NB4 (cell line): ENCODE results near the gene NCAM1.

ENCODE experiments used
- CTCF ChIP-seq: IDR thresholded peaks from one replicate; pipeline ENCODE4 v1.5.1; 2012; ENCODE audit warnings: low read depth, low read length
- MAX ChIP-seq: IDR thresholded peaks from 2 replicates; pipeline ENCODE4 v1.6.1; 2011; ENCODE audit warnings: low read depth, low read length
- POLR2A ChIP-seq: IDR thresholded peaks from 2 replicates; pipeline ENCODE4 v1.6.1; 2011; ENCODE audit warnings: mild to moderate bottlenecking; ENCODE audit not compliant: insufficient read length; ENCODE audit errors: extremely low read depth

DNA sequence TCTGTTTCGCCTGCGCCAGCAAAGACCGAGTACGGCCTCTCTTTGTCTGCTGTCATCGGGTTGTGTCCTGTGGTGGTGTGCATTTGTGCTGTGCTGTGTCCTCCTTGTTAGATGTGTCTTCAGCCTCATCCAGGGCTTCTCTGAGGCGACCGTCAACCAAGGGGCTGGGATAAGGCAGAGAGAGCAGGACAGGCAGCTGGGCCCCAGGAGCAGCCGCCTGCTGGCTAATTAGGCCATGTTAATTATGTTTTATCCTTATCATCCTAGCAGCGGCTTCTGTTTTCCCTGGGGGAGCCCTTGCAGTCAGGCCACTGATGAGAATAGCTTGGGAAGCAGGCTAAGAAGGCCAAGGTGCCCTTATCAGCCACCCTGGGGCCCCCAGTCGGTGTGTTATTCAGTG is 312.5 kb downstream of the NCAM1 start:
- TF ChIP-seq CTCF (no peak), POLR2A (no peak), MAX (no peak)
